ENCODE data around the gene MGLL.

The MGLL gene

GRCh38 chr3:127777332-127777731, 45.0 kb downstream of the MGLL start:
- no peak overlapping the region for H3K27ac ChIP-seq
- TF ChIP-seq CTCF (conservative IDR thresholded peaks at IDR 0.05) (no peak), ZFX (IDR thresholded peaks at IDR 0.05) (no peak)

GRCh38 chr3:127776347-127776746, 46.0 kb downstream of the MGLL start:
- no peak for TF ChIP-seq CTCF (conservative IDR thresholded peaks at IDR 0.05)
- no peak for TF ChIP-seq ZFX (IDR thresholded peaks at IDR 0.05)
- no peak overlapping the region for H3K27ac ChIP-seq

- H3K27ac ChIP-seq = no peak overlapping the region
- no peak for TF ChIP-seq ZFX (IDR thresholded peaks at IDR 0.05)
- TF ChIP-seq CTCF (conservative IDR thresholded peaks at IDR 0.05) = no peak
Observed at GRCh38 chr3:127775398-127776109, 46.8 kb downstream of the MGLL start.

GRCh38 chr3:127774647-127775046, 47.7 kb downstream of the MGLL start:
- TF ChIP-seq CTCF (conservative IDR thresholded peaks at IDR 0.05) = no peak
- no peak for TF ChIP-seq ZFX (IDR thresholded peaks at IDR 0.05)
- no peak overlapping the region for H3K27ac ChIP-seq

GRCh38 chr3:127773752-127774395, 48.4 kb downstream of the MGLL start:
- H3K27ac ChIP-seq = no peak overlapping the region
- no peak for TF ChIP-seq CTCF (conservative IDR thresholded peaks at IDR 0.05)
- no peak for TF ChIP-seq ZFX (IDR thresholded peaks at IDR 0.05)

- H3K27ac ChIP-seq = no peak overlapping the region
- TF ChIP-seq CTCF (conservative IDR thresholded peaks at IDR 0.05) (no peak), ZFX (IDR thresholded peaks at IDR 0.05) (no peak)
Observed at GRCh38 chr3:127772827-127773751, 49.2 kb downstream of the MGLL start.

All from C4-2B (cell line).